SK-N-MC (cell line): ENCODE data around the gene MOV10.
A peak's percentile ranks its signal among the peaks of the same experiment; 100 is the strongest.

Experiments used
- DNase-seq: peaks from one replicate; pipeline ENCODE4 v3.0.0-alpha.2; 2011; ENCODE audit warnings: low read depth, low spot score
- H3K27ac ChIP-seq: fragments of 200-600 bp; sonication (generic); 2 replicates; pipeline ENCODE4 v1.5.1; 2016; ENCODE audit warnings: mixed run types
- H3K36me3 ChIP-seq: fragments of 200-600 bp; sonication (generic); 2 replicates; pipeline ENCODE4 v1.6.1; 2017; ENCODE audit warnings: antibody characterized with exemption, low read length, mixed read lengths; ENCODE audit not compliant: insufficient read depth
- H3K4me3 ChIP-seq: fragments of 200-600 bp; sonication (generic); 2 replicates; pipeline ENCODE4 v1.5.1; 2016
- H3K9ac ChIP-seq: fragments of 200-600 bp; sonication (generic); 2 replicates; pipeline ENCODE4 v1.8.0; 2017; ENCODE audit warnings: mixed run types, mixed read lengths; ENCODE audit not compliant: insufficient read length
- H3K9me3 ChIP-seq: fragments of 200-600 bp; sonication (generic); 2 replicates; pipeline ENCODE4 v1.6.1; 2017; ENCODE audit warnings: low read depth, mild to moderate bottlenecking, antibody characterized with exemption, low read length, moderate library complexity, mixed read lengths
- EZH2 ChIP-seq: fragments of 200-600 bp; sonication (generic); IDR thresholded peaks from one replicate; pipeline ENCODE4 v1.6.1; 2017; ENCODE audit warnings: antibody characterized with exemption
- FOXP2 ChIP-seq: optimal IDR thresholded peaks from 2 replicates; pipeline ENCODE3; 2011; ENCODE audit warnings: mild to moderate bottlenecking, moderate library complexity; ENCODE audit not compliant: insufficient read depth; ENCODE audit errors: extremely low read length, control extremely low read depth
- POLR2AphosphoS5 ChIP-seq: IDR thresholded peaks from 2 replicates; pipeline ENCODE4 v1.6.1; 2012; ENCODE audit warnings: mild to moderate bottlenecking, low read depth, low read length, borderline replicate concordance

Gene MOV10

GRCh38 chr1:112700290-112701226 lies 26.1 kb downstream of the MOV10 start:
- Histone ChIP-seq H3K9ac (peak overlapping the region; percentile 54), H3K27ac (peak overlapping the region; percentile 86), H3K36me3 (peaks cover 49% of the 10 kb centered on the region), H3K9me3 (no peaks in the 10 kb centered on the region), H3K4me3 (peak overlapping the region; percentile 59)
- DNase-seq: no peak
- TF ChIP-seq EZH2 (no peak), POLR2AphosphoS5 (peak; percentile 43), FOXP2 (no peak)

GRCh38 chr1:112701227-112702066 lies 27.0 kb downstream of the MOV10 start:
- H3K9ac ChIP-seq: peak overlapping the region; percentile 52
- H3K36me3 ChIP-seq: peaks cover 42% of the 10 kb centered on the region
- no peak for DNase-seq
- peak overlapping the region; percentile 86 for H3K27ac ChIP-seq
- no peak overlapping the region; the same call in 1 of the 2 replicates for H3K4me3 ChIP-seq
- no peak for TF ChIP-seq FOXP2
- peak; percentile 25; the same call in 1 of the 2 replicates for TF ChIP-seq POLR2AphosphoS5
- no peaks in the 10 kb centered on the region for H3K9me3 ChIP-seq

GRCh38 chr1:112702067-112702395 lies 27.6 kb downstream of the MOV10 start:
- Histone ChIP-seq H3K9ac (no peak overlapping the region), H3K4me3 (no peak overlapping the region), H3K9me3 (no peaks in the 10 kb centered on the region), H3K27ac (peak overlapping the region; percentile 16), H3K36me3 (peaks cover 36% of the 10 kb centered on the region)
- TF ChIP-seq POLR2AphosphoS5 (peak; percentile 7), FOXP2 (no peak)
- DNase-seq: no peak

- Histone ChIP-seq H3K9me3 (no peaks in the 10 kb centered on the region), H3K36me3 (peaks cover 35% of the 10 kb centered on the region), H3K27ac (peak overlapping the region; percentile 16; the same call in 1 of the 2 replicates), H3K9ac (no peak overlapping the region), H3K4me3 (no peak overlapping the region)
- DNase-seq: no peak
- TF ChIP-seq FOXP2 (no peak), EZH2 (no peak), POLR2AphosphoS5 (no peak)
Measured at GRCh38 chr1:112702420-112703261, 28.2 kb downstream of the MOV10 start.

- H3K9ac ChIP-seq: no peak overlapping the region
- no peak overlapping the region for H3K4me3 ChIP-seq
- H3K9me3 ChIP-seq: no peaks in the 10 kb centered on the region
- DNase-seq: no peak
- H3K27ac ChIP-seq: no peak overlapping the region
- peaks cover 24% of the 10 kb centered on the region for H3K36me3 ChIP-seq
- TF ChIP-seq EZH2: no peak
- no peak for TF ChIP-seq FOXP2
- TF ChIP-seq POLR2AphosphoS5: no peak
Measured at GRCh38 chr1:112703706-112704105, 29.2 kb downstream of the MOV10 start.

GRCh38 chr1:112704391-112704933 lies 30.0 kb downstream of the MOV10 start:
- Histone ChIP-seq H3K27ac (no peak overlapping the region), H3K36me3 (peaks cover 17% of the 10 kb centered on the region), H3K4me3 (peak overlapping the region; percentile 75), H3K9ac (no peak overlapping the region), H3K9me3 (no peaks in the 10 kb centered on the region)
- DNase-seq: no peak
- TF ChIP-seq FOXP2: no peak
- no peak for TF ChIP-seq POLR2AphosphoS5
- TF ChIP-seq EZH2: no peak

- Histone ChIP-seq H3K9ac (peak overlapping the region; percentile 58), H3K36me3 (peaks cover 11% of the 10 kb centered on the region), H3K9me3 (no peaks in the 10 kb centered on the region), H3K4me3 (peak overlapping the region; percentile 75), H3K27ac (peak overlapping the region; percentile 75)
- DNase-seq: no peak
- TF ChIP-seq EZH2: no peak
- TF ChIP-seq FOXP2: no peak
- peak; percentile 49 for TF ChIP-seq POLR2AphosphoS5
Measured at GRCh38 chr1:112704934-112705627, 30.6 kb downstream of the MOV10 start.
